Activated CD8-positive, alpha-beta memory T cell treated with anti-CD3 and anti-CD28 coated beads for 36 hours (primary cell): ENCODE data around the gene NEK4. TPM values are rescaled to one million over a fixed set of nuclear protein-coding genes. Genes with fewer than 3 reads are reported as not detected.

ENCODE experiments used
- CTCF ChIA-PET: fragments of 350-600 bp; sonication (Branson Sonifier 250); formaldehyde crosslinking; loops from one replicate; lab custom pipeline; 2021; ENCODE audit warnings: antibody characterized with exemption; lab: Charles Lee
- POLR2A ChIA-PET: fragments of 350-600 bp; sonication (Branson Sonifier 250); formaldehyde crosslinking; loops from one replicate; lab custom pipeline; 2021; ENCODE audit warnings: antibody characterized with exemption; lab: Charles Lee
- total RNA-seq, 2 experiments: library from RNA; stranded (reverse); gene quantifications; one replicate each; pipeline ENCODE4 v1.2.3, GENCODE V29; 2021

Gene NEK4
- total RNA-seq = 10 to 100 TPM; 32.4 to 33.4 TPM

GRCh38 chr3:52770496-52771333 is at the start of gene NEK4:
NEK4 (minus strand) TSS chr3:52770940; CDS start chr3:52770746, 194 bp downstream.
- CTCF ChIA-PET = interaction anchor here (1.1 to 1.7 kb wide), 2 partner anchors 28 to 50 kb away, joined by 4 to 6 read pairs; no protein-coding TSS in a partner anchor
- POLR2A ChIA-PET = interaction anchor here (0.6 to 1.0 kb wide), 4 partner anchors 11 to 281 kb away, joined by 3 read pairs; partner anchors contain the start of gene SPCS1

GRCh38 chr3:52819936-52820335 is 49.2 kb upstream of the NEK4 start:
- CTCF ChIA-PET = no interaction called here

GRCh38 chr3:52817860-52818259 is 47.1 kb upstream of the NEK4 start:
- CTCF ChIA-PET = no interaction called here

More at GRCh38 chr3:52819936-52820335, 49.2 kb upstream of the NEK4 start:
- POLR2A ChIA-PET = no interaction called here

GRCh38 chr3:52817221-52817620 is 46.5 kb upstream of the NEK4 start:
- CTCF ChIA-PET = no interaction called here
- POLR2A ChIA-PET = no interaction called here

More at GRCh38 chr3:52817860-52818259, 47.1 kb upstream of the NEK4 start:
- POLR2A ChIA-PET = no interaction called here

GRCh38 chr3:52816654-52817053 is 45.9 kb upstream of the NEK4 start:
- CTCF ChIA-PET = no interaction called here
- POLR2A ChIA-PET = no interaction called here

- POLR2A ChIA-PET = no interaction called here
Observed at GRCh38 chr3:52816199-52816598, 45.5 kb upstream of the NEK4 start.

GRCh38 chr3:52813810-52814209 is 43.1 kb upstream of the NEK4 start:
- ChIA-PET CTCF (no interaction called here), POLR2A (no interaction called here)

More at GRCh38 chr3:52816199-52816598, 45.5 kb upstream of the NEK4 start:
- CTCF ChIA-PET = no interaction called here

GRCh38 chr3:52811452-52812011 is 40.8 kb upstream of the NEK4 start:
- ChIA-PET POLR2A (no interaction called here), CTCF (no interaction called here)

GRCh38 chr3:52810923-52811322 is 40.2 kb upstream of the NEK4 start:
- ChIA-PET POLR2A (no interaction called here), CTCF (no interaction called here)

- CTCF ChIA-PET = interaction anchor here (1.2 kb wide), 1 partner anchor 9 kb away, joined by 3 read pairs; no protein-coding TSS in a partner anchor
- POLR2A ChIA-PET = no interaction called here
Observed at GRCh38 chr3:52809662-52810377, 39.1 kb upstream of the NEK4 start.

GRCh38 chr3:52809149-52809548 is 38.4 kb upstream of the NEK4 start:
- POLR2A ChIA-PET = no interaction called here
- CTCF ChIA-PET = interaction anchor here (1.2 kb wide), 1 partner anchor 8 kb away, joined by 3 read pairs; no protein-coding TSS in a partner anchor

GRCh38 chr3:52805270-52806039 is 34.7 kb upstream of the NEK4 start:
- POLR2A ChIA-PET = no interaction called here
- CTCF ChIA-PET = no interaction called here

- ChIA-PET POLR2A (no interaction called here), CTCF (no interaction called here)
Observed at GRCh38 chr3:52801839-52802238, 31.1 kb upstream of the NEK4 start.

GRCh38 chr3:52800079-52800478 is 29.3 kb upstream of the NEK4 start:
- CTCF ChIA-PET = no interaction called here
- POLR2A ChIA-PET = no interaction called here

GRCh38 chr3:52798978-52799476 is 28.3 kb upstream of the NEK4 start:
- ChIA-PET POLR2A (no interaction called here), CTCF (interaction anchor here (0.8 to 1.3 kb wide), 3 partner anchors 15 to 43 kb away, joined by 3 to 4 read pairs (median 3); partner anchors contain the start of gene NEK4)

GRCh38 chr3:52798376-52798977 is 27.7 kb upstream of the NEK4 start:
- ChIA-PET CTCF (interaction anchor here (0.5 to 1.3 kb wide), 4 partner anchors 15 to 43 kb away, joined by 3 to 4 read pairs (median 3); partner anchors contain the start of gene NEK4), POLR2A (no interaction called here)

- CTCF ChIA-PET = no interaction called here
- POLR2A ChIA-PET = no interaction called here
Observed at GRCh38 chr3:52796411-52796810, 25.7 kb upstream of the NEK4 start.

- ChIA-PET CTCF (no interaction called here), POLR2A (no interaction called here)
Observed at GRCh38 chr3:52795298-52795900, 24.7 kb upstream of the NEK4 start.
